IMR-90 (cell line): ENCODE measurements around the gene RALGPS1.

ENCODE experiments used
- CEBPB ChIP-seq: IDR thresholded peaks from 2 replicates; pipeline ENCODE4 v1.6.1; 2012; ENCODE audit warnings: low read depth, low read length, improper control_type of control experiment
- CHD1 ChIP-seq: IDR thresholded peaks from 2 replicates; pipeline ENCODE4 v1.6.1; 2012; ENCODE audit warnings: low read depth, low read length, improper control_type of control experiment
- FOS ChIP-seq: fragments of 150-350 bp; IDR thresholded peaks from 2 replicates; pipeline ENCODE4 v1.6.1; 2016; ENCODE audit warnings: low read depth, low read length
- MAFK ChIP-seq: IDR thresholded peaks from 2 replicates; pipeline ENCODE4 v1.6.1; 2012; ENCODE audit warnings: low read depth, low read length, improper control_type of control experiment
- MXI1 ChIP-seq: IDR thresholded peaks from 2 replicates; pipeline ENCODE4 v1.6.1; 2012; ENCODE audit warnings: low read depth, mild to moderate bottlenecking, low read length, moderate library complexity, borderline replicate concordance
- NFE2L2 ChIP-seq: fragments of 150-350 bp; IDR thresholded peaks from 2 replicates; pipeline ENCODE4 v1.6.1; 2016; ENCODE audit warnings: low read depth, mild to moderate bottlenecking, low read length
- POLR2A ChIP-seq: IDR thresholded peaks from 2 replicates; pipeline ENCODE4 v1.6.1; 2012; ENCODE audit warnings: mild to moderate bottlenecking, low read depth, low read length
- RAD21 ChIP-seq: IDR thresholded peaks from 2 replicates; pipeline ENCODE4 v1.6.1; 2012; ENCODE audit warnings: low read length, improper control_type of control experiment
- RFX5 ChIP-seq: IDR thresholded peaks from 2 replicates; pipeline ENCODE4 v1.8.0; 2012; ENCODE audit warnings: low read depth, mild to moderate bottlenecking, low read length, moderate library complexity
- TF ChIP-seq, protein P1 (sequence below): conservative IDR thresholded peaks from 2 replicates; pipeline ENCODE4 v1.5.1; 2012; ENCODE audit warnings: mild to moderate bottlenecking, low read depth, low read length, improper control_type of control experiment
- TF ChIP-seq, protein P2 (sequence below): fragments of 150-350 bp; IDR thresholded peaks from 2 replicates; pipeline ENCODE4 v1.6.1; 2017; ENCODE audit warnings: mild to moderate bottlenecking, antibody characterized with exemption, low read length, low read depth

DNA sequence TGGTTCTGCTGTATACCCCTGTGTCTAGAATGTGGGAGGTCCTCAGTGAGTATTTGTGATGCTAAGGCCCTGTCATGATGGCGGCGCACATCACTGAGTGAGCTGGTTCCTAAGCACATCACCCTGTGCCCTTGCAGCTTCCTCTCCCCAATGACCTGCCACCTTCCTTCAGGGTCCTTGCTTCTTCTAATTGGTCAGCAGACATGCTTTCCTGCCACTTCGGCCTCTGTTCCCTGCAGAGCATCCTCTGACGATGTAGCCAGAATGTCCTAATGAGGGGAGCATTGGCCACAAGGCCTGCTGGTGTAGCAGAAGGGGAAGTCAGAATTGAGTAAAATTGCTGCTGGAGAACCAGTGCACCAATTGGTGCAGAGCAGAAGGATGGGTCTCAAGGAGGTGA lies 238.9 kb downstream of the RALGPS1 start:
- TF ChIP-seq, protein P1, sequence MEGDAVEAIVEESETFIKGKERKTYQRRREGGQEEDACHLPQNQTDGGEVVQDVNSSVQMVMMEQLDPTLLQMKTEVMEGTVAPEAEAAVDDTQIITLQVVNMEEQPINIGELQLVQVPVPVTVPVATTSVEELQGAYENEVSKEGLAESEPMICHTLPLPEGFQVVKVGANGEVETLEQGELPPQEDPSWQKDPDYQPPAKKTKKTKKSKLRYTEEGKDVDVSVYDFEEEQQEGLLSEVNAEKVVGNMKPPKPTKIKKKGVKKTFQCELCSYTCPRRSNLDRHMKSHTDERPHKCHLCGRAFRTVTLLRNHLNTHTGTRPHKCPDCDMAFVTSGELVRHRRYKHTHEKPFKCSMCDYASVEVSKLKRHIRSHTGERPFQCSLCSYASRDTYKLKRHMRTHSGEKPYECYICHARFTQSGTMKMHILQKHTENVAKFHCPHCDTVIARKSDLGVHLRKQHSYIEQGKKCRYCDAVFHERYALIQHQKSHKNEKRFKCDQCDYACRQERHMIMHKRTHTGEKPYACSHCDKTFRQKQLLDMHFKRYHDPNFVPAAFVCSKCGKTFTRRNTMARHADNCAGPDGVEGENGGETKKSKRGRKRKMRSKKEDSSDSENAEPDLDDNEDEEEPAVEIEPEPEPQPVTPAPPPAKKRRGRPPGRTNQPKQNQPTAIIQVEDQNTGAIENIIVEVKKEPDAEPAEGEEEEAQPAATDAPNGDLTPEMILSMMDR: no peak
- TF ChIP-seq, protein P2, sequence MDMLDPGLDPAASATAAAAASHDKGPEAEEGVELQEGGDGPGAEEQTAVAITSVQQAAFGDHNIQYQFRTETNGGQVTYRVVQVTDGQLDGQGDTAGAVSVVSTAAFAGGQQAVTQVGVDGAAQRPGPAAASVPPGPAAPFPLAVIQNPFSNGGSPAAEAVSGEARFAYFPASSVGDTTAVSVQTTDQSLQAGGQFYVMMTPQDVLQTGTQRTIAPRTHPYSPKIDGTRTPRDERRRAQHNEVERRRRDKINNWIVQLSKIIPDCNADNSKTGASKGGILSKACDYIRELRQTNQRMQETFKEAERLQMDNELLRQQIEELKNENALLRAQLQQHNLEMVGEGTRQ: no peak
- TF ChIP-seq RAD21 (no peak), CHD1 (no peak), CEBPB (no peak), POLR2A (no peak), MXI1 (no peak), FOS (no peak), NFE2L2 (no peak), MAFK (no peak), RFX5 (no peak)
